Measurements from ENCODE around the gene INO80D.

Gene INO80D

GRCh38 chr2:205975082-205975949 is 110.7 kb downstream of the INO80D start:
- DNase-seq: no peak

GRCh38 chr2:205972113-205972512 is 113.9 kb downstream of the INO80D start:
- no peak for DNase-seq

DNA sequence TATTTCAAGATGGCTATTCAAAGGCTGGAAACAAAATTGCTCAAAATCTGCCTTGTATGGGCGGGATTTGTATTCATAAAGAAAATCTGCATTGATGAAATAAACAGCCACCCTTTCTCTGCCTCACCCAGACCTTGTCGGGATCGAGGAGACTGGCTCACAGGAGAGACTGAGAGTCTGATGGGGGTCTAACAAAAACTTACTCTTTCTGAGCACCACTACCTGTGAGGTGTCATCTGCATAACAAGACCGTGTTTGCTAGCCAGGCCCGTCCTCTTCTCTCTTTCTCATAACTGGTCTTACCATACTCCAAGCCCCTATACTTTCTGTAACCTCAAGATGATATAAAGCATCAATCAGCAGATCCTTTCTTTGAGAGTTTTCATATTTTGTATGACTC is 115.6 kb downstream of the INO80D start:
- no peak for DNase-seq

GRCh38 chr2:205969584-205969983 is 116.4 kb downstream of the INO80D start:
- no peak for DNase-seq

DNA sequence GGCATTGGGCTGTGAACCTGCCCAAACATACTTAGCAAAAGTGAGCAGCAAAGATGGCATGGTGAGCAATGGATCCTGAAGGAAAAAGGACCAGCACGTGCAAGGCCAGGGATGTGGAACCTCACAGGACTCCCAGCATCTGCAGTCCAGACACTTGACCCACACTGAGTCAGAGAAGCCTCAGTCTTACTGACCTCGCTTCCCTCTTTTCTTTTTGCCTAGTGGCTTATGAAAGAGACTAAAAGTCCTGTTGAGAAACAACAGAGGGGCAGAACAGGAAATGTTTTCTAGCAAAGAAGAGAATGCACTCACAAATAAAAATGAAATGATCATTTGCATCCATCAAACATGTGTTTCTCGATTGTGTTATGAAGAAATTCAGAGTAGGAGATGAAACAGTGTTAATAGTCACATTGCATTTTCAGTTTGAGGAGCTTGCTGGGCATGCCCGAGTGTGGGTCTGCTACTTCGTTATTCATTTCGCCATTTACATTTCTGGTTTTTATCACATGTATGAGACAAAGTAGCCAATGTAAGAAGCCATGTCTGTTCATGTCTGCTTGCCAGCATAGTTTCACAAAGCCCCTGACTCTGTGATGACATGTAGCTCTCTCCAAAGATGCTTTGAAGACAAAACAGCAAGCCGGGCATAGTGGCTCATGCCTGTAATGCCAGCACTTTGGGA is 118.4 kb downstream of the INO80D start:
- no peak for DNase-seq

DNA sequence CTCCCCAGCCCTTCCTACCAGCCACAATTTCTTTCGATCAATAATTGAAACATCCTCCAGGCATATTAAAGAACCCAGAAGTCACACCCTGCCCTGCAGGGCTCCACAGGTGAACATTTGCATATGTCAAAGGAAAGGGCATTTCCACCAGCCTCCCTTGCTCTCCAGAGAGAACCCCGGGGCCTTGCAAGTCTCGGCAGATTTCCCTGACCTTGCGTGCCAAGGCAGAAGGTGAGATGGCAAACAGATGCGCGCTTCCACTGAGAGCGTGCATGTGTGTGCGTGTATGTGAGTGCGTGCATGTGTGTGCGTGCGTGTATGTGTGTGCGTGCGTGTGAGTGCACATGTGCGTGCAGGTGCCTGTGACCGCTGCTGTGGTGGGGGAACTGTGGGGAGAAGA is 120.3 kb downstream of the INO80D start:
- no peak for DNase-seq

DNA sequence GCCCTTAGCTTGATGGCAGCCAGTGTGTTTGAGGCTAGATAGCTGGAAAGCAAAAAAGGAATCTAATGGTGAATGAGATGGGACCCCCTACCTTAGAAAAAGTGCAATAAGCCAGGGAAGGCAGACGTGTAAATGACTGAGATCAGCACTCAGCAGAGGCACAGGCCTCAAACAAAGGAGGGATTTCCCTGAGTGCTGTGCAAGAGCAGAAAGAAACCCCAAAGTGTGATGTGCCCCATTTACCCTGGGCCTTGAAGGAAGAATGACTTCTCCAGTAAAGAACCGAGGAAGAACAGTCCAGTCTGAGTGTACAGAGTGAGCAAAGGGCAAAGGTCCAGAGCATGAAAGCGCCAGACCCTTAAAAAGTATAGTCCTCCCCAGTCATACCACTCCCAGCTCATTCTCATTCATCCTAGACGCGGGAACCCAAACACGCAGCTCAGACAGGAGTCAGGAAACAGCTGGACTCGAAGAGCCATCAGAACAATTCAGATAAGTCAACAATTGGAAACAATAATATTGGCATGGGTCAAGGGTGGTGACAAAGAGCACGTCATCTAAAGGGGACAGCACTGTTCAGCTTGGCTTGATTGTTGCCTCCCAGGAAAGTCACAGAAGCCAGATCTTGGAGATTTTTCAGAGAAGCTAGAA is 121.7 kb downstream of the INO80D start:
- no peak for DNase-seq

DNA sequence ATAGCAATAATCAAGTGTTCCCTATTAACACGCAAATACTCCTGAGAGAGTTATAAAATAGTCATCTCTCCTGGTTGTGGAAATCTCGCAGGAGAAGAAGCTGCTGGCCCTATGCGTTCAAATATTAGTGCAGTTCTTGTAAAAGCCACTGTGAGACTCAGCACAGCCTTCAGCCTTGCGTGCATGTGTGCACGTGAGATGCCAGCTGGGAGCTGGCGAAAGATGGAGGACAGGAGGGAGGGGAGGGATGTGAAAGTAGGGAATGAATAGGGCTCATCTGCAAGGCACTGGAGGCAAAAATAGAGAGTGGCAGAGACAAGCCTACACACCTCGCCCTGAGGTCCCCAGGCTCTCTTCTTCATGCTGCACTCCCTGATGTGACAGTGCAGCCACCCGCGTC is 126.5 kb downstream of the INO80D start:
- DNase-seq: no peak

- DNase-seq: no peak
These were observed 128.4 kb downstream of the INO80D start for GRCh38 chr2:205957452-205958154.

DNA sequence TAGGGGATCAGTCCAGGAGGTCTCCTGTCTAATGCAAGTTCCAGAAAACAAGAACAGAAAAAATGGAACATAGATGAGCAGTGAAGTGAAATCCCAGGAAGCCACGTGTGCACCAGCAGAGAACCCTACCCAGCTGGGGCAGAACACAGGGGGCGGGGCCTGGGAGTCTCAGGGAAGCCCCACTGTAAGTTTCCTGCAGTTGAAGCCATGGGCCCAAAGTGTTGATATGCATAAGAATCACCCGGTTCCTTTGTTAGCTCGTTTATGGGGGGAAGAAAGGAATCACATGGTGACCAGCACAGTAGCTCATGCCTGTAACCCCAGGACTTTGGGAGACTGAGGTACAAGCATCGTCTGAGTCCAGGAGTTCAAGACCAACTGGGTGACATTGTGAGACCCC is 131.3 kb downstream of the INO80D start:
- DNase-seq: no peak

DNA sequence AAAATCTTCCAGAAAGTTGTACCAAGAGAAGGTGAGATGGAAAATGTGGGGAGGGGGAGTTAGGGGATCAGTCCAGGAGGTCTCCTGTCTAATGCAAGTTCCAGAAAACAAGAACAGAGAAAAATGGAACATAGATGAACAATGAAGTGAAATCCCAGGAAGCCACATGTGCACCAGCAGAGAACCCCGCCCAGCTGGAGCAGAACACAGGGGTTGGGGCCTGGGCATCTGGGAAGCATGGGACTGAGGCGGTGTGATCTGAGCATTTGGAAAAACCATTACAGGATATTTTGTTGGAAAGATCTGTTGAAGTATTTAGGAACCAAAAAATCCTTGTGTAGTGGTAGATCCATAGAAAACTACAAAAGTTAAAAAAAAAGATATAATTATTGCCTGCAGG is 133.7 kb downstream of the INO80D start:
- no peak for DNase-seq

- no peak for DNase-seq
These were observed 137.1 kb downstream of the INO80D start for GRCh38 chr2:205948883-205949282.

DNA sequence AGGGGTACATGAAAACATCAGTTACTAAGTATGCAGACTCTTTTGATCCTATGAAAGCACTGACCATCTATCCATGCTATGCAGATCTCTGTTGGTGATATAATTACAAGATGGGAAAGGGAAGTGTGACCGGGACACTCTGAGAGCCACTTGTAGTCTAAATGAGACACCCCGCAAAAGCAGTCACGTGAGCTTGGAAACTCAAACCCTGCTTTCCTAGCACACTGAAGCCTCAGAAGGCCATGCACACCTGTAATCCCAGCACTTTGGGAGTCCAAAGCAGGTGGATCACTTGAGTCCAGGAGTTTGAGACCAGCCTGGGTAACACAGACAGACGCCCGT is 137.5 kb downstream of the INO80D start:
- DNase-seq: no peak

- DNase-seq: no peak
These were observed 138.1 kb downstream of the INO80D start for GRCh38 chr2:205947621-205948495.

DNA sequence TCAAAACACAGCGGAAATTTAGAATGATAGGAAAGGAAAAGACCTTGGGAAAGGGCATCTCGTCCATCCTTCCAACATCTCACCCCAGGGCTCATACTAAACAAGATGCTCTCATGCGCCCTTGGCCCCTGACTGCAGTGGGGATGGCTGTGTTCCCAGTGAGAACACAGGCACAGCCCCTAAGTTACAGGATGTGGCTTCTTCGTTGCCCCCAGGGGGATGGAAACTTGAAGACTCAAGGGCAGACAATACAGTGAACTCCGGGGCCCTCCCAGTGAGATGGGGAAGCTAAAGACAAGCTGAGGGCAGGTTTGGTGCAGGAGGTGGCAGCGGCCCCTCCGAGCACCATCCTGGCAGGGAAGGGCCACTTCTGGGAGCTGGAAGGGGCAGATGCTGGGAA is 139.7 kb downstream of the INO80D start:
- DNase-seq: no peak

All from NCI-H1048 (cell line).